ENCODE results near the gene TPSAB1.
"Not testable (repeated sequence)": the region's sequence is repeated elsewhere in the genome, so short reads cannot be mapped to it uniquely, and the experiment has no call there.

- TF ChIP-seq, protein P1, sequence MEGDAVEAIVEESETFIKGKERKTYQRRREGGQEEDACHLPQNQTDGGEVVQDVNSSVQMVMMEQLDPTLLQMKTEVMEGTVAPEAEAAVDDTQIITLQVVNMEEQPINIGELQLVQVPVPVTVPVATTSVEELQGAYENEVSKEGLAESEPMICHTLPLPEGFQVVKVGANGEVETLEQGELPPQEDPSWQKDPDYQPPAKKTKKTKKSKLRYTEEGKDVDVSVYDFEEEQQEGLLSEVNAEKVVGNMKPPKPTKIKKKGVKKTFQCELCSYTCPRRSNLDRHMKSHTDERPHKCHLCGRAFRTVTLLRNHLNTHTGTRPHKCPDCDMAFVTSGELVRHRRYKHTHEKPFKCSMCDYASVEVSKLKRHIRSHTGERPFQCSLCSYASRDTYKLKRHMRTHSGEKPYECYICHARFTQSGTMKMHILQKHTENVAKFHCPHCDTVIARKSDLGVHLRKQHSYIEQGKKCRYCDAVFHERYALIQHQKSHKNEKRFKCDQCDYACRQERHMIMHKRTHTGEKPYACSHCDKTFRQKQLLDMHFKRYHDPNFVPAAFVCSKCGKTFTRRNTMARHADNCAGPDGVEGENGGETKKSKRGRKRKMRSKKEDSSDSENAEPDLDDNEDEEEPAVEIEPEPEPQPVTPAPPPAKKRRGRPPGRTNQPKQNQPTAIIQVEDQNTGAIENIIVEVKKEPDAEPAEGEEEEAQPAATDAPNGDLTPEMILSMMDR (IDR thresholded peaks at IDR 0.05), result not testable (repeated sequence)
- TF ChIP-seq POLR2A (IDR thresholded peaks at IDR 0.05), result not testable (repeated sequence)
Observed at GRCh38 chr16:1256296-1256873, 15.9 kb downstream of the TPSAB1 start.

All from ovary (tissue), 3 donors.